ENCODE measurements around the gene FAM78B.

DNA sequence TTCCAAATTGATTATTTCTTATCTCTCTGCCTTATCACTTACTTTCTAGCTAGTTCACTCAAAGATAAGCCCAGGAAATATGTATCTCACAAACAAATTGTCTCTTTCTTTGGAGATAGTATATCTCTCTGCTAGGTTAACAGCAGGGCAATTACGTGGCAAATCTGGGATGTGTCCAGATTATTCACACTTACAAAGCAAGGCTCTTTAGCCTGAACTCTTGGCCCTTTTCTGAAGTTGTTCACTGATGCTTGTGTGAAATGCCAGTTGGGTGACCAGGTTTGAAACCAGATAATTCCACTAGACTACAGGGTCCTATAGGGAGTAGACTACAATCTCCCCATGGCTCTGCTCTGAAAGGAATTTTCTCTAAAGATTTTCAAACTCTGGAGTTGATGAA lies 30.8 kb upstream of the FAM78B start:
- TF ChIP-seq GATA3 (IDR thresholded peaks at IDR 0.05; ENCODE audit: low read depth, low read length) (no peak), GATA2 (IDR thresholded peaks at IDR 0.05; ENCODE audit: low read depth, low read length) (no peak)
